PC-9 (cell line): ENCODE data around the gene UBAP1. TPM values are rescaled to one million over a fixed set of nuclear protein-coding genes. Genes with fewer than 3 reads are reported as not detected.

Experiments used
- BruUV-seq: library from RNA; stranded (reverse); fragments of 400-500 nt; replicated peaks from 2 replicates; lab custom pipeline; 2021; lab: Mats Ljungman, UMichigan
- CTCF ChIA-PET: fragments of 300-600 bp; sonication (Branson Sonifier 250); formaldehyde crosslinking; loops from one replicate; lab custom pipeline; 2022; ENCODE audit warnings: antibody characterized with exemption; lab: Charles Lee
- POLR2A ChIA-PET: fragments of 300-600 bp; sonication (Branson Sonifier 250); formaldehyde crosslinking; loops from one replicate; lab custom pipeline; 2022; ENCODE audit warnings: antibody characterized with exemption; ENCODE audit not compliant: unreplicated experiment; lab: Charles Lee
- DNase-seq, 2 experiments: peaks; one replicate each; pipeline versions ENCODE4 v3.0.0 to v3.0.0-alpha.2; 2015 to 2022; ENCODE audit warnings: mixed read lengths in 1 of 2
- H2AFZ ChIP-seq: fragments of 200-600 bp; sonication (generic); 2 replicates; pipeline ENCODE4 v1.8.1; 2017; ENCODE audit warnings: antibody characterized with exemption
- H3F3A ChIP-seq: fragments of 200-600 bp; sonication (generic); 2 replicates; pipeline ENCODE4 v1.8.1; 2017; ENCODE audit warnings: antibody characterized with exemption, mild to moderate bottlenecking, low read depth; ENCODE audit not compliant: insufficient read depth
- H3K27ac ChIP-seq: fragments of 200-600 bp; sonication (generic); 2 replicates; pipeline ENCODE4 v1.6.1; 2016; ENCODE audit warnings: mixed run types
- H3K27me3 ChIP-seq: fragments of 200-600 bp; sonication (generic); 2 replicates; pipeline ENCODE4 v1.6.1; 2016; ENCODE audit warnings: low read depth, mixed run types; ENCODE audit not compliant: insufficient read depth
- H3K36me3 ChIP-seq: fragments of 200-600 bp; sonication (generic); 2 replicates; pipeline ENCODE4 v1.6.1; 2016; ENCODE audit warnings: low read depth, mixed run types
- H3K4me1 ChIP-seq: fragments of 200-600 bp; sonication (generic); replicated peaks from 2 replicates; pipeline ENCODE4 v1.6.1; 2016; ENCODE audit warnings: mixed run types; ENCODE audit not compliant: insufficient read depth
- H3K4me2 ChIP-seq: fragments of 200-600 bp; sonication (generic); 2 replicates; pipeline ENCODE4 v1.6.1; 2017; ENCODE audit warnings: mixed run types
- H3K4me3 ChIP-seq: fragments of 200-600 bp; sonication (generic); 2 replicates; pipeline ENCODE4 v1.6.1; 2016; ENCODE audit warnings: mixed run types
- H3K79me2 ChIP-seq: fragments of 200-600 bp; sonication (generic); 2 replicates; pipeline ENCODE4 v1.6.1; 2017; ENCODE audit warnings: low read depth, mixed run types
- H3K9me2 ChIP-seq: fragments of 200-600 bp; sonication (generic); 2 replicates; pipeline ENCODE4 v1.8.1; 2017; ENCODE audit warnings: mild to moderate bottlenecking; ENCODE audit not compliant: insufficient read depth
- H3K9me3 ChIP-seq: fragments of 200-600 bp; sonication (generic); 2 replicates; pipeline ENCODE4 v1.8.1; 2016; ENCODE audit warnings: low read depth; ENCODE audit not compliant: insufficient read depth
- H4K20me1 ChIP-seq: fragments of 200-600 bp; sonication (generic); 2 replicates; pipeline ENCODE4 v1.8.1; 2017; ENCODE audit not compliant: insufficient read depth
- CTCF ChIP-seq: fragments of 200-600 bp; sonication (generic); conservative IDR thresholded peaks from 2 replicates; pipeline ENCODE4 v1.6.1; 2017; ENCODE audit warnings: mixed run types, antibody characterized with exemption, mild to moderate bottlenecking, moderate library complexity
- EZH2 ChIP-seq: fragments of 200-600 bp; sonication (generic); IDR thresholded peaks from 2 replicates; pipeline ENCODE4 v1.8.0; 2017; ENCODE audit warnings: antibody characterized with exemption, low read depth
- intact Hi-C: fragments of 100-400 bp; cut with micrococcal nuclease; formaldehyde crosslinking; loops from one replicate; pipeline ENCODE4 v1.10.0; 2022; ENCODE audit not compliant: unreplicated experiment
- total RNA-seq: library from RNA; stranded (reverse); gene quantifications from 2 replicates; pipeline ENCODE4 v1.2.3, GENCODE V29; 2021

Gene UBAP1
- total RNA-seq, 1 experiment from 2014 or later: 33.8 TPM

DNA sequence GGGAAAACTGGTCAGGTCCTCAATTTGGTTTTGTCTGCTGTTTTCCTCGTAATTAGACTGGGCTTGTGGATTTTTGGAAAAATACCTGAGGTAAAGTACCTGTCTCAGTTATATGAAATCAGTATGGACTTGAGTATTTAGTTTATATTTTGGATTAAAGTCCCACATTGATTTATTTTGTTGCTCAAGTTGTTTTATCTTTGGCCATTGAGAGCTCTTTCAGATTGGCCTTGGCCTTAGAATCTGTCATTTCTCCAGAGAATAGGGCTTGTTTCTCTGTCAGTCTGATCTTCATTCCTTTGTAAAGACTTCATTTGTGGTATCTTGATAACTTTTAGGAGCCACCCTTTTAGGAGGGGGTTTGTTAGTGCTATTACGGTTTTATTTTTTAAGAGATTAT is 21.2 kb downstream of the UBAP1 start:
- no TSS peak for BruUV-seq
- peaks cover 7% of the 10 kb centered on the region; the same call in 1 of the 2 replicates for H4K20me1 ChIP-seq
- POLR2A ChIA-PET: interaction anchor here (0.7 kb wide), 1 partner anchor 22 kb away, joined by 3 read pairs; no protein-coding TSS in a partner anchor

GRCh38 chr9:34203275-34203991 is 24.6 kb downstream of the UBAP1 start:
- ChIA-PET CTCF (no interaction called here), POLR2A (no interaction called here)
- Histone ChIP-seq H3F3A (peaks cover 9% of the 10 kb centered on the region), H3K4me1 (peaks cover 22% of the 10 kb centered on the region), H3K79me2 (peaks cover 91% of the 10 kb centered on the region), H3K4me2 (peak overlapping the region; percentile 38), H3K9me2 (no peaks in the 10 kb centered on the region), H3K4me3 (no peak overlapping the region), H3K36me3 (no peaks in the 10 kb centered on the region), H3K27ac (peak overlapping the region; percentile 51), H4K20me1 (peaks cover 3% of the 10 kb centered on the region), H2AFZ (no peak overlapping the region), H3K9me3 (no peaks in the 10 kb centered on the region), H3K27me3 (no peaks in the 10 kb centered on the region)
- no peak for DNase-seq
- BruUV-seq: no TSS peak
- intact Hi-C loops: no loop called here
- no peak for TF ChIP-seq CTCF
- TF ChIP-seq EZH2: no peak

More for the DNA sequence above, 21.2 kb downstream of the UBAP1 start:
- Histone ChIP-seq H3K27me3 (no peaks in the 10 kb centered on the region), H3F3A (peaks cover 9% of the 10 kb centered on the region), H3K36me3 (0 out of 2 replicates have a peak, but pooled peaks cover 3% of the 10 kb centered on the region), H3K9me3 (no peaks in the 10 kb centered on the region), H3K4me2 (no peak overlapping the region), H3K4me1 (peaks cover 22% of the 10 kb centered on the region), H3K4me3 (no peak overlapping the region), H3K27ac (no peak overlapping the region), H2AFZ (no peak overlapping the region), H3K79me2 (peaks cover 90% of the 10 kb centered on the region), H3K9me2 (no peaks in the 10 kb centered on the region)
- no peak for TF ChIP-seq EZH2
- no peak for TF ChIP-seq CTCF
- intact Hi-C loops: no loop called here
- CTCF ChIA-PET: no interaction called here
- DNase-seq: no peak

DNA sequence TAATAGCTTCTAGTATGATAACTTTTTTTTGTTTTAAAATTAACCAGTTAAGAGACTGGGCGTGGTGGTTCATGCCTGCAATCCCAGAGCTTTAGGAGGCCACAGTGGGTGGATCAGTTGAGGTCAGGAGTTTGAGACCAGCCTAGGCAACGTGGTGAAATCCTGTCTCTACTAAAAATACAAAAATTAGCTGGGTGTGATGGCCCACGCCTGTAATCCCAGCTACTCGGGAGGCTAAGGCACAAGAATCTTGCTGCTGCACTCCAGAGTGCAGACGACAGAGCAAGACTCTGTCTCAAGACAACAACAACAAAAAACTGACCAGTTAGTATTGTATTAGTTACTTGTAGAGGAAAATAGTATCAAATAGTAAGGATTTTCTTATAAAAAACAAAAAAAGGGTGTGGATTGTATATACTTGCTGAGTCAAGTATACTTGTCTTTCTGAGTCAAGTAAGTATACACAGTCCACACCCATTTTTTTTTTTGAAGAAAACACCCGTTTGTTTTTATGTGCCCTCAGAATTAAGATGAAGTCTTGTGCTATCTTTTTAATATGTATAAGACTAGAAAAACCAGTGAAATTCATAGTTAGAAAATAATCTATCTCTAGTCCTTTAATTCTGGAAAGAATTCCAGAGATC is 25.3 kb downstream of the UBAP1 start:
- POLR2A ChIA-PET: no interaction called here
- DNase-seq: no peak
- peak overlapping the region; percentile 38 for H3K4me2 ChIP-seq
- CTCF ChIA-PET: no interaction called here
- no TSS peak for BruUV-seq
- H3K79me2 ChIP-seq: peaks cover 88% of the 10 kb centered on the region
- H3K27ac ChIP-seq: peak overlapping the region; percentile 51
- no peak overlapping the region for H2AFZ ChIP-seq
- H3K4me3 ChIP-seq: no peak overlapping the region
- H4K20me1 ChIP-seq: peaks cover 5% of the 10 kb centered on the region
- H3K27me3 ChIP-seq: no peaks in the 10 kb centered on the region
- intact Hi-C loops: no loop called here
- H3K9me3 ChIP-seq: no peaks in the 10 kb centered on the region
- peaks cover 9% of the 10 kb centered on the region for H3F3A ChIP-seq
- no peaks in the 10 kb centered on the region for H3K9me2 ChIP-seq
- H3K36me3 ChIP-seq: 0 out of 2 replicates have a peak, but pooled peaks cover under 1% of the 10 kb centered on the region
- H3K4me1 ChIP-seq: peaks cover 22% of the 10 kb centered on the region
- no peak for TF ChIP-seq EZH2
- no peak for TF ChIP-seq CTCF
